Urothelium cell line (cell line): ENCODE measurements around the gene ZGRF1.
"Not testable (repeated sequence)": the region's sequence is repeated elsewhere in the genome, so short reads cannot be mapped to it uniquely, and the experiment has no call there.

ENCODE experiments used
- DNase-seq: peaks from one replicate; pipeline ENCODE4 v3.0.0; 2011; ENCODE audit warnings: low spot score, mixed read lengths
- FAIRE-seq: peaks from 2 replicates; lab custom pipeline; 2011; peaks lifted over from hg19 to GRCh38; lab: Jason Lieb, UNC

The ZGRF1 gene

GRCh38 chr4:112557676-112558411, 78.9 kb downstream of the ZGRF1 start:
- no peak for DNase-seq
- no peak for FAIRE-seq

- FAIRE-seq, DNase-seq: not testable (repeated sequence)
Measured at GRCh38 chr4:112554271-112554670, 82.4 kb downstream of the ZGRF1 start.

GRCh38 chr4:112552668-112553067, 84.0 kb downstream of the ZGRF1 start:
- DNase-seq: peak; percentile 48
- peak; percentile 71 for FAIRE-seq

GRCh38 chr4:112550728-112551127, 86.0 kb downstream of the ZGRF1 start:
- no peak for DNase-seq
- no peak for FAIRE-seq

GRCh38 chr4:112546476-112546875, 90.2 kb downstream of the ZGRF1 start:
- FAIRE-seq (no peak), DNase-seq (no peak)

- DNase-seq (no peak), FAIRE-seq (no peak)
Measured at GRCh38 chr4:112545346-112545745, 91.4 kb downstream of the ZGRF1 start.

GRCh38 chr4:112540695-112541094, 96.0 kb downstream of the ZGRF1 start:
- no peak for DNase-seq

GRCh38 chr4:112536123-112536522, 100.6 kb downstream of the ZGRF1 start:
- FAIRE-seq (no peak), DNase-seq (no peak)

More at GRCh38 chr4:112540695-112541094, 96.0 kb downstream of the ZGRF1 start:
- FAIRE-seq: no peak

- DNase-seq: no peak
- no peak for FAIRE-seq
Measured at GRCh38 chr4:112532267-112532666, 104.4 kb downstream of the ZGRF1 start.

- no peak for FAIRE-seq
- no peak for DNase-seq
Measured at GRCh38 chr4:112531146-112531545, 105.6 kb downstream of the ZGRF1 start.

GRCh38 chr4:112526061-112526460, 110.6 kb downstream of the ZGRF1 start:
- FAIRE-seq (no peak), DNase-seq (no peak)

- peak; percentile 80 for DNase-seq
- no peak for FAIRE-seq
Measured at GRCh38 chr4:112523764-112524505, 112.8 kb downstream of the ZGRF1 start.

GRCh38 chr4:112523008-112523721, 113.5 kb downstream of the ZGRF1 start:
- FAIRE-seq (no peak), DNase-seq (no peak)

- FAIRE-seq, DNase-seq: not testable (repeated sequence)
Measured at GRCh38 chr4:112522431-112522830, 114.3 kb downstream of the ZGRF1 start.

- no peak for FAIRE-seq
- DNase-seq: no peak
Measured at GRCh38 chr4:112521123-112522023, 115.3 kb downstream of the ZGRF1 start.

GRCh38 chr4:112520598-112521122, 116.0 kb downstream of the ZGRF1 start:
- FAIRE-seq: no peak
- no peak for DNase-seq

- DNase-seq: no peak
- no peak for FAIRE-seq
Measured at GRCh38 chr4:112519689-112520597, 116.8 kb downstream of the ZGRF1 start.

- no peak for FAIRE-seq
Measured at GRCh38 chr4:112518675-112519074, 118.0 kb downstream of the ZGRF1 start.

GRCh38 chr4:112517911-112518310, 118.8 kb downstream of the ZGRF1 start:
- no peak for DNase-seq
- no peak for FAIRE-seq

More at GRCh38 chr4:112518675-112519074, 118.0 kb downstream of the ZGRF1 start:
- no peak for DNase-seq
